IMR-90 (cell line): ENCODE data around the gene HRH2.

ENCODE experiments used
- BHLHE40 ChIP-seq: fragments of 150-350 bp; IDR thresholded peaks from 2 replicates; pipeline ENCODE4 v1.6.1; 2016; ENCODE audit warnings: mild to moderate bottlenecking, low read depth, low read length
- CEBPB ChIP-seq: IDR thresholded peaks from 2 replicates; pipeline ENCODE4 v1.6.1; 2012; ENCODE audit warnings: low read depth, low read length, improper control_type of control experiment
- CTCF ChIP-seq: conservative IDR thresholded peaks from 2 replicates; pipeline ENCODE4 v1.5.1; 2012; ENCODE audit warnings: mild to moderate bottlenecking, low read depth, low read length, improper control_type of control experiment
- MAFK ChIP-seq: IDR thresholded peaks from 2 replicates; pipeline ENCODE4 v1.6.1; 2012; ENCODE audit warnings: low read depth, low read length, improper control_type of control experiment
- MXI1 ChIP-seq: IDR thresholded peaks from 2 replicates; pipeline ENCODE4 v1.6.1; 2012; ENCODE audit warnings: low read depth, mild to moderate bottlenecking, low read length, moderate library complexity, borderline replicate concordance
- POLR2A ChIP-seq: IDR thresholded peaks from 2 replicates; pipeline ENCODE4 v1.6.1; 2012; ENCODE audit warnings: mild to moderate bottlenecking, low read depth, low read length
- RAD21 ChIP-seq: IDR thresholded peaks from 2 replicates; pipeline ENCODE4 v1.6.1; 2012; ENCODE audit warnings: low read length, improper control_type of control experiment
- RCOR1 ChIP-seq: IDR thresholded peaks from 2 replicates; pipeline ENCODE4 v1.6.1; 2012; ENCODE audit warnings: mild to moderate bottlenecking, low read length, improper control_type of control experiment; ENCODE audit not compliant: insufficient replicate concordance
- RFX5 ChIP-seq: IDR thresholded peaks from 2 replicates; pipeline ENCODE4 v1.8.0; 2012; ENCODE audit warnings: low read depth, mild to moderate bottlenecking, low read length, moderate library complexity
- SMC3 ChIP-seq: fragments of 150-350 bp; IDR thresholded peaks from 2 replicates; pipeline ENCODE4 v1.6.1; 2016; ENCODE audit warnings: low read depth, mild to moderate bottlenecking, antibody characterized with exemption, low read length, moderate library complexity
- USF2 ChIP-seq: fragments of 150-350 bp; IDR thresholded peaks from 2 replicates; pipeline ENCODE4 v1.6.1; 2017; ENCODE audit warnings: mild to moderate bottlenecking, antibody characterized with exemption, low read length, low read depth

GRCh38 chr5:175635854-175636584 lies 21.9 kb upstream of the HRH2 start:
- TF ChIP-seq CTCF (no peak), POLR2A (no peak), MAFK (no peak), BHLHE40 (no peak), RFX5 (no peak), USF2 (no peak), RAD21 (no peak), SMC3 (no peak), MXI1 (no peak), CEBPB (no peak), RCOR1 (no peak)
